GM21786 (cell line): ENCODE data around the gene PHLDA3.

Source experiments
- ATAC-seq: cut with Tn5 transposase; IDR thresholded peaks from one replicate; pipeline ENCODE4 v1.9.1; 2021; ENCODE audit not compliant: unreplicated experiment

PHLDA3 gene

DNA sequence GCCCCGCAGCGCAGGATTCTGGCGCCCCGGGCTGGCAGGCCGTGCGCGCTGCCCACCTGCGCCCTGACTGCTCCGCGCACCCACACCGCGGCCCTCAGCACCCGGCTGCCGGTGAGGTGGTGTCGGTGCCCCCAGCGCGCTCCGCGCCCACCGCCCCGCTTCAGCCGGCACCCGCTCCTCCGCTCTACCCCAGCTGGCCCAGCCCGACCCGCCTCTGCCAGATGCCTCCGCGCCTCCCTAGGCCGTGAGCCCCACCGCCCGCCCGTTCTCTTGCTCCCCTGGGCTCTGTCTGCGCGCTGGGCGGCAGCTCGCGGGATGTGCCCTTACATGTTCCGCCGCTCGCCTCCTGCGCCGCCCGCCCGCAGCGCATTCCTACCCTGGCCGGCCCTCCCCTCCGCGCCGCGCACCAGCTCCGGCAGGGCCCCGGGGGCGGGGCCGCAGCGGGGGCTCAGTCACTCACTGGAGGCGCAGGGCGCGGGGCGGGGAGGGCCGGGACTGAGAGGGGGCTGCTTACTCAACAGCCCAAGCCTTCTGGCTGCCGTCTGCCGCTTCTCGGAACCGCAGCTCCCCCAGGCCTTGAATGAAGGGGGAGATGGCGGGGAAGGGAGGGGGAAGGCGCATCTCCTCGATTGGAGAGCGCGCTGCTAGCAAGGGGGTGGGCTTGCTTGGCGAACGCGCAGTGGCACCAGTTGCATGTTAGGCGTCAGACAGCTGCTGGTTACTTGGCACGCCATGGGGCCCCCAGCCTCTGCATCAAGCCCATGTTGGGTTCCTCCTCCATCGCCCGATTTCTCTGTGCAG is at the start of gene PHLDA3:
Gene PHLDA3, minus strand, starts transcription at position 345 of the 801 bp plus-strand sequence. CDS start 402 bp downstream, outside the sequence.
- ATAC-seq = peak; percentile 80

DNA sequence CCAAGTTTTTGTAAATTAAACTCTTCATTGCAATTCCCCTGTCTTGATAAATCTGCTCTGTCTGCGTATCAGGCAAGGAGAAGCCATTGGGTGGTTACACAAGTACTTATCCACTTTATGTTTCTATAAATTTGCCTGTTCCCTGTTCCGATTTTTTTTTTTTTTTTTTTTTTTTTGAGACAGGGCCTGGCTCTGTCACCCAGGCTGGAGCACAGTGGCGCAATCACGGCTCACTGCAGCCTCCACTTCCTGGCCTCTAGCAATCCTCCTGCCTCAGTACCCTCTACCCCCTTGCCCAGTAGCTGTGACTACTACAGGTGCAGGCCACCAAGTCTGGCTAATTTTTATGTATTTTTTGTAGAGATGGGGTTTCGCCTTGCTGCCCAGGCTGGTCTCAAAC is 49.1 kb upstream of the PHLDA3 start:
- ATAC-seq = no peak

DNA sequence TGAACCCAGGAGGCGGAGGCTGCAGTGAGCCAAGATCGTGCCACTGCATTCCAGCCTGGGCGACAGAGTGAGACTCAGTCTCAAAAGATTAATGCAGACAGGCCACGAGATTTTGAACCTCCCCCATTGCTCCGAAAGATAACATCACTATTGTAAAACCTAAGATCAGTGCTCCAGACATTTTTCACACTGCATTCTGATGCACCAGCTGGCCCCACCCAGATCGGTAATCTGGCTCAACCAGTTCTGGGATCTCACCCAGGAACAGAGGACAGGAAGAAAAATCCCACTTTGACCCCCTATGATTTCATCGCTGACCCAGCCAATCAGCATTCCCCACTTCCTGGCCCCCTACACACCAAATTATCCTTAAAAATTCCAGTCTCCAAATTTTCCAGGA is 48.6 kb upstream of the PHLDA3 start:
- no peak for ATAC-seq

DNA sequence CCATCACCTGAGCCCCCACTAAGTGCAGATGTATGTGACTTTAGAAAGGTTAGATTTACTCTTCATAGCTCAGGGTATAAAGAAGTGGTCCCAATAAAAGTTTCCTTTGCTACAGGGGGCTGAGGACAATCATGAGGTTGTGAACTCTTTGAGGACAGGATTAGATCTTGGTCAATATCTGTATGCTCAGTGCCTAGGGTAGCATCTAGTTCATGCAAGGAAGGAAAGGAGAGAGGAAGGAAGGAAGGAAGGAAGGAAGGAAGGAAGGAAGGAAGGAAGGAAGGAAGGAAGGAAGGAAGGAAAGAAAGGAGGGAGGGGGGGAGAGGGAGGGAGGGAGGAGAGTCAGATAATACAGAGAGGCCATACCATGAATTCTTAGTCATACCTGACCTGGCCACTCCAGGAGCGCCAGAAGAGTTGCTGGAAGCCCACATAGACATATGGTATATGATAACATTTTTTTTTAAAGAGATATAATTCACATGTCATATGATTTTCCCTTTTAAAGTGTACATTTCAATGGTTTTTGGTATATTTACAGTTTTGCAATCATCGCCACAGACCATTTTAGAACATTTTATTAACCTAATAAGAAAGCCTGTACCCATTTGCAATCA is 47.6 kb upstream of the PHLDA3 start:
- ATAC-seq = no peak

DNA sequence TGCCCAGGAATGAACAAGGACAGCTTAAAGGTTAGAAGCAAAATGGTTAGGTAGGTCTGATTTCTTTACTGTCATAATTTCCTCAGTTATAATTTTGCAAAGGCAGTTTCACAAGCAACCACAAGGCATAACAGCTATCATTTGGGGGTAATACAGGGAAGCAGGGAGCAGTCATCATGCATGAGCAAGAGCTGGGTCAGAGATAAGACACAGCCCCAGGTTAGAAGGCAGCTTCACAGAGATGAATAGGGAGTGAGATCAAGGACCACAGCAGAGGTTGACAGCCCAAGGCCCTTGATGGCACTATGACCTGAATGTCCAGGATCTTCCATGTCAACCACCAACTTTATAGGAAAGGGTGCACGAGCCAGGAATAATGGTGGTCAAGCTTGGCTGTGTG is 46.9 kb upstream of the PHLDA3 start:
- no peak for ATAC-seq

DNA sequence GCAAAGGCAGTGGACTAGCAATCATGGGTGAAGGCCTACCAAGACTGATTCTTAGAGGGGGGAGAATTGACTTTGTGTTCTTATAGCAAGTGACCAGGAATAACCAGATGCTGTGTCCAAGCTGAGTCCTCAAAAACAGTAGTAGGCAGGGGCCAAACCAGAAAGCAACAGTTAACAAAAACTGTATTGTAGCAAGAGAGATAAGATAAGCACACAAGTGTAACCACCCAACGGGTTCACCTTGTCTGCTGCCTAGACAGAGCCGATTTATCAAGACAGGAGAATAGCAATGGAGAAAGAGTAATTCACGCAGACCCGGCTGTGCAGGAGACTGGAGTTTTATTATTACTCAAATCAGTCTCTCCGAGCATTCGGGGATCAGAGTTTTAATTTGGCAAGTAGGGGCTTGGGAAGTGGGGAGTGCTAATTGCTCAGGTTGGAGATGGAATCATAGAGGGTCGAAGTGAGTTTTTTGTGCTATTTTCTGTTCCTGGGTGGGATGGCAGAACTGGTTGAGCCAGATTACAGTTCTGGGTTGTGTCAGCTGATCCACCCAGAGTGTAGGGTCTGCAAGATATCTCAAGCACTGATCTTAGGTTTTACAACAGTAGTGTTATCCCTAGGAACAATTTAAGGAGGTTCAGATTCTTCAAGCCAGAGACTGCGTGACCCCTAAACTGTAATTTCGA is 46.2 kb upstream of the PHLDA3 start:
- no peak for ATAC-seq

DNA sequence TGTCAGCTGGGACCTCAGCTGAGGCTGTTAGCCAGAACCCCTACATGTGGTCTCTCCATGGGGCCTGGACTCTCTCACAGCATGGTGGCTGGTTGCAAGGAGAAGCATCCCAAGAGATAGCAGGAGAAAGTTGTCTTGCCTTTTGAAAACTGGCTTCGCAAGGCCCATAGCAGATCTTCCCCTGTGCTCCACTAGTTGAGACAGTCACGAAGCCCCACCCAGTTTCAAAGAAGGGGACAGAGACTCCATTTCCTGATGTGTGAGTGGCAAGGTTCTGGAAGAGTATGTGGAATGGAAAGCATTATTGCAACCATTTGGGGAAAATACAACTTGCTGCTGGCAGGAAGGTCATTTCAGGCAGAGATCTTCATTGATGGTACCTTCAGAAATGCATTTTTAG is 45.5 kb upstream of the PHLDA3 start:
- no peak for ATAC-seq

DNA sequence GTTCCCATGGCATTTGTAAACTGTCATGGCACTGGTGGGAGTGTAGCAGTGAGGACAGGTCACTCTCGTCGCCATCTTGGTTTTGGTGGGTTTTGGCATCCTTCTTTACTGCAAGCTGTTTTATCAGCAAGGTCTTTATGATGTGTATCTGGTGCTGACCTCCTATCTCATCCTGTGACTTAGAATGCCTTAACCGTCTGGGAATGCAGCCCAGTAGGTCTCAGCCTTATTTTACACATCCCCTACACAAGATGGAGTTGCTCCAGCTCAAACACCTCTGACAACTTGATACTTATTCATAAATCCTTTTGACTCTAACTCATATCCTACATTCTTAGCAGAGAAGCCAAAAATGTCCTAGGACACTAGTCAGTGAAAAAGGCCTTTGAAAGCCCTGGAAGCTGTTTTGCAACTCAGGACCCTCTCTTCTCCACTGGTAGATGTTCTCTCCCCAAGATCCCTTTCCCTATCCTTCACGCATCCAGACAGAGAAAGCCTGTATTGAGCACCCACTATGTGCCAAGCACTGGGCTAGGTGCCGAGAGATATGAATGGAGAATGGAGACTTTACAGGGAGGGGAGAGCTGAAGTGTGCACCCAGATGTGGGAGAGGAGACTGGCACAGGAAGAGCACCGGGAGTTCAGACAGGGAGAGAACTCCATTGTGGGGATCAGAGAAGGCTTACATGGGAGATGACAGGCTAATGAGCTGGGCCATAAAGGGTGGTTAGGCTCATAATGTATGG is 44.7 kb upstream of the PHLDA3 start:
- ATAC-seq = no peak

DNA sequence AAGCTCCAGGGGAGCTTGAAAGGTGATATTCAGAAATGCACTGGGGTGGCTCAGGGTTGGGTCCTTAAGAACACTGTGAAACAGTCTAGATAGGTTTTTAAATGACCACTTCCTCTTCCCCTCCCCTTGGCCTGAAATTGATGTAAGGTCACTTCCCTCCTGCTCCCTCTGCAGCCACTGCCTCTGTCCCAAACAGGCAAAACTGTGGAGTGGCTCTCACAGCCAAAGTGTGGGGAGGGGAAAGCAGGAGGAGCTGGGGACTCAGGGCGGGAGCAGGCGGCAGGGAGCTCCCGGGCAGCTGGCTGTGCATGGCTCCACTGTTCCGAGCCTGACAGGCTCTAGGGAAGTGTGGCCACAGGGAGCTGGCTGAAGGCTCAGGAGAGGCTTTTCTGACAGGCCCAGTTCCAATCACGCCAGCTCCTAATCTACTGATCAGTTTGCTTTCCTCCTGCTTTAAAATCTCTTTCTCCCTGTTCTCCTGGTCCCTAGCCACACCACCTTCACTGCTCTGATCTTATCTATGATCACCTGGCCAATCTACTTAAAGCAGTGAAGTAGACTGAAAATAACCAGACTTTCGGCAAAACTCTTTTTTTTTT is 43.1 kb upstream of the PHLDA3 start:
- peak; percentile 58 for ATAC-seq

DNA sequence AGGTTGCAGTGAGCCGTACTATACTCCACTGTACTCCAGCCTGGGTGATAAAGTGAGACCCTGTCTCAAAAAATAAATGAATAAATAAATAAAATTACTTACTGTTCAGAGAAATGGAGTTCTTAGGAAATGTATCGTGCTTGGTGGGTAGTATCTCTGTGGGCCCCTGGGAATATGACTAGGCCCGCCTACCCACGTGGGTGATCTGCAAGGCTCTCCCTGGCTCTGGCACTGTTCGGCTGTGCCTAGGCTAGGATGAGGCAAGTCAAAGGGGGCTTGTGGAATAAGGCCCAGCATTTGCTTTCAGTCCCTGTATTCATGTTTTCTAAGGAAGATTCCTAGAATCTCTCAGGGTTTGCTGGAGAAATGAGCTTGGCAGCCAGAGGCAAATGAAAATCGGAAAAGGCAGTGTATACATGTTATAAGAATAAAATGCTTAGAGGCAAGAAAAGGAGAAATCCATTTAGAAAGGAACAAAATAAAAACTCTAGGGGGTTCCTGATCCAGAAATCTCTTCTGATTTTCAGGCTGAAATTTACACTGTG is 42.5 kb upstream of the PHLDA3 start:
- no peak for ATAC-seq

DNA sequence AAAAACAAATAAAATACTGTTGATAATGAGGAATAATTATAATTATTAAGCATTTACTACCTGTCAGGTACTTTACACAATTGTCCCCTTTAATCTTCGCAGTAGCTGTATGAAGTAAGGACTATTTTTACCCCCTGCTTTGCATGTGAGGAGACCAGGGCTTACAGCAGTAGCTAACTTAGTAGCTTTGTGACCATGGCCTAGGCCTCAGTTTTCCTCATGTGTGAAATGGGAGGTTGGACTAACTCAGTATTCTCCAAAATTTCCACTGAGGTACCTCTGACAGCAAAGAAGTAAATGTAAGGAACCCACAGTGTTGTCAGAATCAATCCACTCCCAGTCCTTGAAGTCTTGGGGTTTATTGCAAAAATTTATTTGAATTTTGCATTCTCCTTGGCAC is 41.7 kb upstream of the PHLDA3 start:
- no peak for ATAC-seq

DNA sequence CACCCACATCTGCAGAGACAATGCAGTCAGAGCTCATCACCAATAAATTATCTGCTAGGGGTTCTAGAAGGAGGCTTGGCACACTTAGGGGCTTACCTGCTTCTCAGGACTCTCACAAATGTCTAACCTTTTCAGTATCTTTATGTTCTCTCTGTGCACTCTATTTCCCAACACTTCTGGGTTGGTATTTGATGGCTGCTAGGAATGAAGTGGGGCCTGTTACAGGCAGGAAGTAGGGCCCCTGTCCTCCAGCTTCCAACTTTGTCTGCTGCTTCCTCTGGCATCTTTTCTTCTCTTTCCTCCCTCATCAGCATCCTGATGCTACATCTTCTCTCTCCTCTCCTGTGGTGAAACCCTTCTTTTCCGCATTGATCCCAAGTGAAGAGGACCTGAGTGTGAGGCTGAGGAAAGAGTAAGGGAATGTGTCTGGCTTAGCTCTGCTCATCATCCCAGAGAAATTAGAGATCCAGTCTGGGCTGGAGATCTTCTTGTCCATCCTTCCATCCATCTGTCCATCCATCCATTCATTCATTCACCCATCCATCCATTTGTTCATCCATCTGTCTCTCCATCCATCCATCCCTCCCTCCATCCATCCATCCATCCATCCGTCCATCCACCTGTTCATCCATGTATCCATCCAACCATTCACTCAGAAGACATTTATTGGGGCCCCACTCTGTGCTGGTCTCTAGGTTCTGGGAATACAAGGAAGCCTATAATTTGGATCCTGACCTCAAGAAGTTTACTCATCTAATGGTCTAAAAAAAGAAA is 40.8 kb upstream of the PHLDA3 start:
- no peak for ATAC-seq

DNA sequence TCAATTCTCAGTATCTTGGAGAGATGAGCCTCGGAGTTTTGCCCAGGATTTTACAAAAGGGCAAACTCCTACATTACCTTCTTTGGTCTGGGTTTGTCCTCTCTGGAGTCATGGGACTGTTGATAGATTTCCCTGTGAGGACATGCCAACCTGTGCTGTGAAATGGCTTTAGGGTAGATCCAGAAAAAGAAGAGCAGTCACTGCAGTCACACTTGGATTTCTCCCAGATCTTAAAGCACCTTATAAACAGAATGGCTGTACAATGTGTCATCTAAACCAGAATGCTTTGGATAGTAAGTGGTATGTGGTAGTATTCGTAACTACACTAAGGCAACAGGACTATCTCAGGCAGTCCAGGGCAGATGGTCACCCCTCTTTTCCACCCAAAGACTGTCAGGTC is 39.8 kb upstream of the PHLDA3 start:
- ATAC-seq = no peak

DNA sequence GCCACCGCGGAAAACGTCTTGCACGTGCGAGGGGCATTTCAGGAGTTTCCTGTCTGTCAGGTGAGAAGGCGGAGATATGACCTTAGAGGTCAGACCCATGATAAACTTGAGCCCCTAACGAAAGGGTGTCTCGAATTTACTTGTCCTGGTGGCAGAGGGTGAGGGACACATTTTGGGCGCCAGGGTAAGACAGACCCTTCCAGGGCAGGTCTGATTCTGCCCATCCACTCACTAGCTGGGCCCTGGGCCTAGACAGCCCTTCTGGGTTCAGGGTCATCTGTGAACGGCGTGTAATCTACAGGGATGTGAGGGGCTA is 38.3 kb upstream of the PHLDA3 start:
- peak; percentile 5 for ATAC-seq

DNA sequence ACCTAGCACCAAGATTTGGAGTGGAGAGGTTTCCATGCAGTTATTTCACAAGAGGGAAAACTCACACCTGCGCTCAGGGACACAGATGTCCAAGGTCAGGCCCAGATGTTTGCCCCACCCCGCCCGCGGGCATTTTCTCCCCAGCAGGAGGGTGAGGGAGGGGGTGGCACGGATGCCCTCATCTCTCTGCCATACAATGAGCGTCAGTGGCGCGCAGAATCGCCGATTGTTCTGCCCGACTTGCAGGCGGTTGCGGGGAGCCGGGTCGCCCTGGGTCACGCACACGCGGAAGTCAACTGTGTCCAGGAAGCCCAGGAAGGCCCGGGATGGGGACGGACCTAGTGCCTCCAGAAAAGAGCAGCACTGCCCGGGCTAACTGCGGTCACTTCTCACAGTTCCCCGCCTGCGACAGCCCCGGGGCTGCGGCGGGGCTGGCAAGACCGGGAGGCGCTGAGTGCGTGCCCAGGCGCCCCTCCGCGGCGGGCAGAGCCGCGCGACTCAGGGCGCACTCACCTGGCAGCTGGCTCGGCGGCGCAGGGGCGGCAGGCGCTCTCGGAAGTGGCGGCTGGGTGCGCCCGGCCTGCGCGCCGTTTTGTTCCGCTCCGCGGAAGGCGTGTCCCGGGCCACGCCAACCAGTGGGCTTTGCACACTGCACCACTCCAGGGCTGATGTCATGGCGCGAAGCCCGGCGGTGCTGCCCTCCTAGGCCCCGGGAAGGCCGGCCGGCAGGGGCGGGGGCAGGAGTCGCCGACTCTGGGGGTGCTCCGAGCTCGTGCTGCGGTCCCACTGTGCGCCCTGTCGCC is 37.8 kb upstream of the PHLDA3 start, which contains the start of gene CSRP1:
Gene CSRP1, minus strand, starts transcription at position 567 of the 803 bp plus-strand sequence. CDS start 10,820 bp downstream, outside the sequence.
- peak; percentile 74 for ATAC-seq

DNA sequence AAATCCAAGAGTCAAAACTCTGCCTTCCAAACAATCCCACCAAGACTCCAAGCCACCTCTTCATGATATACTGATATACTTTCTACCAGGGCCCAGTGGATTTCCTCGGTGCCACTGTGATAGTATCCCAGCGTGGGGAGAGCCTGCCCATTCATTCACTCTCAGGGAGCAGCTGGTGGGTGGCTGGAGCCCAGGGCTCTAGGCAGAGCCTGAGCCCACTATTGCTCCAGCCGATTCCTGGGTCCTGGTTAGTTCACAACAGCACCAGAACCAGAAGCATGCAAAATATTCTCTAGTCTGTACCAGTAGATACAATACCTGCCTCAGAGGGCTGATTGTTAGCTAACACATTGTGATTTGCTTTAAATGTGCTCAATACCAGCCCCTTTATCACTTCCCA is 37.1 kb upstream of the PHLDA3 start:
- peak; percentile 5 for ATAC-seq

DNA sequence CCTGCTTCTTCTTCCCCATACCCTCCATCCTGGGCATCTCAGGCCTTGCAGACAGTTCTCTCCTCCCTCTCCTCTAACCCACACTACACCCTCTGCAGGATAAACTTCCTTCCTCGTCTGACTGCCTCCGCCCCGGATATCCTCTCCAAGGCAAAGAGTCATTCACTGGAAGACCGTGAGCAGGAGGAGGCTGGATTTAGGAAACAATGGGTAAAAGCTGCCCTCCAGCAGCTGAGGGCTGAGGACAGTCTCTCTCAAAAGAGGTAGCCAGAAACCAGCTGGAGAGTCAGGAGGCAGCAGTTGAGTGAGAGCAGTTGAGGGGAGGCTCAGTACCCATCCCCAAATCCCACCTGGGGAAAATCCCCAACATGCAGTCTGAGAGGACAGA is 36.5 kb upstream of the PHLDA3 start:
- ATAC-seq = no peak

DNA sequence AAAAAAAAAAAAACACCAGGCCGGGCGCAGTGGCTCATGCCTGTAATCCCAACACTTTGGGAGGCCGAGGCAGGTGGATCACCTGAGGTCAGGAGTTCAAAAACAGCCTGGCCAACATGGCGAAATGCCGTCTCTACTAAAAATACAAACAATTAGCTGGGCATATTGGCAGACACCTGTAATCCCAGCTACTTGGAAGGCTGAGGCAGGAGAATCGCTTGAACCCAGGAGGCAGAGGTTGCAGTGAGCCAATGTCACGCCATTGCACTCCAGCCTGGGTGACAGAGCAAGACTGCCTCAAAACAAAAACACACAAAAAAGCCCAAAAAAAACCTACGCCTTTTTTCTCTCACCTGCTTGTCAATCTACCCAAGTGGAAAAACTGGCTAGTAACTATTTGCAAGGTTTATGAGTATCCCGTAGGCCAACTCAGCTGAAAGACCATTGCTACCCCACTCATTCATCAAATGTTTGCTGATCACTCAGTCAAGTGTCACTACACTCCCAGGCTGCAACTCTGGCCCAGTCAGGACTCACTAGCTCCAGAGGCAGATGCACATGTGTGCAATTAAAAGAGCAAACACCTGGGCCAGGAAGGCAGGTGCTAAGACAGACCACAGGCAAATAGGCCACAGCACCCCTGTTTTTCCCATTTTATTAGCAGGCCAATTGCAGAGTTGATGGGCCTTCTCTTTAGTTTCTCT is 36.0 kb upstream of the PHLDA3 start:
- no peak for ATAC-seq
